Stimulated activated CD8-positive, alpha-beta memory T cell treated with anti-CD3 and anti-CD28 coated beads, Interleukin-2, amount 100 ng/mL, for 1 hour (primary cell): ENCODE measurements around the gene RUNX1.

ENCODE experiments used
- DNase-seq, 2 donors: peaks; one replicate each; pipeline ENCODE4 v3.0.0-alpha.2; 2020; ENCODE audit warnings: low read depth in 2 of 2

RUNX1 gene

GRCh38 chr21:34791776-34792503 lies 257.2 kb downstream of the RUNX1 start:
- no peak for DNase-seq

GRCh38 chr21:34790834-34791233 lies 258.3 kb downstream of the RUNX1 start:
- no peak for DNase-seq

GRCh38 chr21:34790341-34790740 lies 258.8 kb downstream of the RUNX1 start:
- no peak for DNase-seq

- DNase-seq, result no peak
These were observed 260.2 kb downstream of the RUNX1 start for GRCh38 chr21:34788879-34789278.

- DNase-seq, result no peak
These were observed 265.3 kb downstream of the RUNX1 start for GRCh38 chr21:34783815-34784214.

- no peak for DNase-seq
These were observed 266.4 kb downstream of the RUNX1 start for GRCh38 chr21:34782506-34783360.

GRCh38 chr21:34781526-34781925 lies 267.6 kb downstream of the RUNX1 start:
- no peak for DNase-seq

- no peak for DNase-seq
These were observed 269.2 kb downstream of the RUNX1 start for GRCh38 chr21:34779860-34780259.

- no peak for DNase-seq
These were observed 273.3 kb downstream of the RUNX1 start for GRCh38 chr21:34775793-34776192.

- DNase-seq, result no peak
These were observed 274.4 kb downstream of the RUNX1 start for GRCh38 chr21:34774750-34775149.

GRCh38 chr21:34771512-34772028 lies 277.5 kb downstream of the RUNX1 start:
- no peak for DNase-seq

GRCh38 chr21:34770576-34770975 lies 278.5 kb downstream of the RUNX1 start:
- DNase-seq, result no peak

GRCh38 chr21:34768326-34768725 lies 280.8 kb downstream of the RUNX1 start:
- DNase-seq, result no peak

- no peak for DNase-seq
These were observed 282.2 kb downstream of the RUNX1 start for GRCh38 chr21:34766862-34767261.

- no peak for DNase-seq
These were observed 283.5 kb downstream of the RUNX1 start for GRCh38 chr21:34765619-34766018.

GRCh38 chr21:34764715-34765284 lies 284.3 kb downstream of the RUNX1 start:
- DNase-seq, result no peak

- no peak for DNase-seq
These were observed 286.3 kb downstream of the RUNX1 start for GRCh38 chr21:34762786-34763185.

GRCh38 chr21:34761758-34762330 lies 287.3 kb downstream of the RUNX1 start:
- no peak for DNase-seq

- DNase-seq, result no peak
These were observed 294.1 kb downstream of the RUNX1 start for GRCh38 chr21:34754690-34755647.

GRCh38 chr21:34748862-34749261 lies 300.2 kb downstream of the RUNX1 start:
- DNase-seq, result no peak
